HT1080 (cell line): ENCODE results near the gene BABAM2. TPM values are rescaled to one million over a fixed set of nuclear protein-coding genes. Genes with fewer than 3 reads are reported as not detected.
"Not testable (repeated sequence)": the region's sequence is repeated elsewhere in the genome, so short reads cannot be mapped to it uniquely, and the experiment has no call there.

Experiments
- DNase-seq: peaks from one replicate; pipeline ENCODE4 v3.0.0-alpha.2; 2015; ENCODE audit warnings: low read depth
- total RNA-seq: library from RNA; depleted of rRNA; stranded (reverse); fragments of >200 nt; shearing (Covaris generic); gene quantifications from 2 replicates; pipeline ENCODE4 v1.2.3, GENCODE V29; 2014

The BABAM2 gene
- total RNA-seq, 1 experiment from 2014 or later, result 31.8 TPM

GRCh38 chr2:28019521-28019920 is 129.0 kb downstream of the BABAM2 start:
- DNase-seq, result not testable (repeated sequence)

DNA sequence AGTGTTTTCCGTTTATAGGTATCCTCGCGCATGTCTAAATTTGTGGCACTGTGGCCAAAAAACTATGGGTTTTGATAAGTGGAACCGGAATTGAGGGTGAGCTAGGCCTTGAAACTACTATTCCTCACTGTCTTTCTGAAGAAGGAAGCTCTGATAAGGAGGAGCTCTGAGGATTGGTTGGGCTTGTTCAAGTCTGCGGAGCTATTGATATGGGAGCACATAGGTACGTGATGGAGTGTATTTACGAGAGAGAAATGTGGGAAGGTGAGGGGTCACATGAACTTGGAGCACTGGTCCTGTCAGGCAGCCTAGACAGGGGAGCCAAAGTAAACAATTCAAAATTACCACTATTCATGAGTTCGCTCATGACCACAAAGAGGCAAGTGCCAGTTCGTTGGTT is 131.4 kb downstream of the BABAM2 start:
- no peak for DNase-seq

GRCh38 chr2:28025123-28025522 is 134.6 kb downstream of the BABAM2 start:
- no peak for DNase-seq

- not testable (repeated sequence) for DNase-seq
Measured at GRCh38 chr2:28026230-28026629, 135.7 kb downstream of the BABAM2 start.

GRCh38 chr2:28028025-28028424 is 137.5 kb downstream of the BABAM2 start:
- DNase-seq, result no peak

DNA sequence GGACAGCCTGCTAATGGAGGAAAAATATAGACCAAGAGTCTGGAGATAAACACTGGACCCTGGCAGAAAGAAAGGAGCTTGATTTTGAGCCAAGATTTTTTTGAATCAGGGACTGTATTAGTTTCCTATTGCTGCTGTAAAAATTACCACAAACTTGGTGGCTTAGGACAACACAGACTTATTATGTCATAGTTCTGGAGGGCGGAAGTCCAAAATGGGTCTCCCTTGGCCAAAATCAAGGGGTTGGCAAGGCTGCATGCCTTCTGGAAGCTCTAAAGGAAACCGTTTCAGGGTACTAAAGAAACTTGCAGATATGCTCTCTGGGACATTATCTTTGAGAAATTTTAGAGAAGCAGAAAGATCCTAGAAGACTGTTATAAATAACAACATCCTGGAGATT is 140.1 kb downstream of the BABAM2 start:
- no peak for DNase-seq

- no peak for DNase-seq
Measured at GRCh38 chr2:28032816-28033215, 142.3 kb downstream of the BABAM2 start.

GRCh38 chr2:28034696-28035095 is 144.2 kb downstream of the BABAM2 start:
- DNase-seq, result no peak

GRCh38 chr2:28035163-28035690 is 144.7 kb downstream of the BABAM2 start:
- DNase-seq, result no peak

GRCh38 chr2:28035816-28036215 is 145.3 kb downstream of the BABAM2 start:
- DNase-seq, result no peak

GRCh38 chr2:28036307-28036706 is 145.8 kb downstream of the BABAM2 start:
- DNase-seq, result no peak

- no peak for DNase-seq
Measured at GRCh38 chr2:28038722-28039121, 148.2 kb downstream of the BABAM2 start.

- DNase-seq, result no peak
Measured at GRCh38 chr2:28045676-28046351, 155.3 kb downstream of the BABAM2 start.

GRCh38 chr2:28046921-28047320 is 156.4 kb downstream of the BABAM2 start:
- no peak for DNase-seq

DNA sequence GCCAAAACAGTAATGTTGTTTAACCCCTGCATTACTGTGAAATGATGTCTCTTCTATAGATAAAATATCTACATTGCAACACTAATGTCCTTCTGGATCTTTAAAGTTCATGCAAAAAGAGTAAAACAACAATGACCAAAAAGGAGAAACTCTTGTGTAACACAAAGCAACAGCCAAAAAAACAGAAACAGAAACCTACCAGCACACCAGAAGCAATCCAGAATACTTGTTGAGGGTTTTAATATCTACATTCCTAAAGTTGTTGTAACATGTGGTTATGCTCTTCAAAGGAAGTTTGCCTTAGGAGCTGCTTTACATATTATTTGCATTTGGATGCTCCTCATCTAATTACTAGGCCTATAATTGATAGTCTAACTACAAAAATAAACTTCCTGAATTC is 157.2 kb downstream of the BABAM2 start:
- peak; percentile 14 for DNase-seq

GRCh38 chr2:28048341-28048740 is 157.8 kb downstream of the BABAM2 start:
- DNase-seq, result no peak

DNA sequence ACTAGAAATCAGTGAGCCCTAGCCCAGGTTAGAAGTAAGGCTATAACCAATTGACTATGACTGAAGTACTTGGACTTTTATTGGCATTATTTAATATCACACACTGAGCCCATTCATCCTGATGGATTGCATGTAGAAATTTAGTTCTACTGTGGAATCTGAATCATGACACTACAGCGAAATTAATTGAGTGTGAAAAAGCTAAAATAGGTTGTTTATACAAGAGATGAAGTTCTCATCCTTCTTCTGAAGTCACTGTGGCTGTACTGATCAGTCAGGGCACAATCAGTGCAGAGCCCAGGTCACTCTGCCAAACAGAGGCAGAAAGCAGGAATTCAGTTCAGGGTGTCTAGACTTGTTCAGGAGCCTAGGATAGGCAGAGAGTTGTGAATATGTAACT is 158.9 kb downstream of the BABAM2 start:
- no peak for DNase-seq

- DNase-seq, result no peak
Measured at GRCh38 chr2:28049899-28050298, 159.4 kb downstream of the BABAM2 start.

DNA sequence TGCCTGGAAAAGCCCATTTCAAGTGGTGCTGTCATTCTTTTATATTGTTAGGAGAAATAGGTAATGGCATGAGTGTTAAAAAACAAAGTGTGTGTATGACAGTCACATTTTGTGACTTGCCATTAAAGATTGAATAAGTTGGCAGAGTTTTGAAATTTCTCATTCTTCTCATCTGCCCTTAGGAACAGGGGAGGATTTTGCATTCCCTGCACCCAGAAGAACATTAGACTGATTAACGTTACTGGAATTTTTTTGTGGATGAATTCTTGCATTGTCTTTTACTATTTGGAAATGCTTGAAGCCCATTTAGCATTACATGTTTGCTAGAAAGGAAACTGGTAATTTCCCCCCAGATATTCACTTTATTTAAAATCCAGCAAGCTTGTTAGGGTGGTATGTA is 162.2 kb downstream of the BABAM2 start:
- DNase-seq, result peak; percentile 50

GRCh38 chr2:28053597-28053996 is 163.1 kb downstream of the BABAM2 start:
- DNase-seq, result no peak

- no peak for DNase-seq
Measured at GRCh38 chr2:28054916-28055315, 164.4 kb downstream of the BABAM2 start.

- DNase-seq, result peak; percentile 62
Measured at GRCh38 chr2:28055325-28055970, 164.9 kb downstream of the BABAM2 start.

DNA sequence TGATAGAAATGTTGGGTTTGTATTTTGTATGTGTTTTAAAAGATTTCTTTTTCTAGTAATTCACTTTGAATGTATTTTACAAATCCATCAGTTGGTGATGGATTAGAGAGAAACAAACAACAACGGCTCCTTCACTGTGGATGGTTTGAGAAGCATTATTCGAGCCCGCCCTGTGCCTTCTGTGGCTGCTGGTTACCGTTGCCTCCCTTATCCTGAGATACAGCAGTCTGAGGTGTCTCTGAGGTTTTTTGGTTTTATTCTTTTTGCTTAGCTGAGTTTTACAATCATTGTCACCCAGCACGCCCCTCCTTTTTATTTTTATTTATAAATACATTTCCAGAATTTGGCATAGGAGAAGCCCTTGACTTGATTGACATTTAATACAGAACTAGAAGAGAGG is 168.3 kb downstream of the BABAM2 start:
- no peak for DNase-seq
